GM19023 (cell line): ENCODE results near the gene CERK.
"Not testable (repeated sequence)": the region's sequence is repeated elsewhere in the genome, so short reads cannot be mapped to it uniquely, and the experiment has no call there.

Source experiments
- ATAC-seq: cut with Tn5 transposase; IDR thresholded peaks from one replicate; pipeline ENCODE4 v1.9.1; 2021; ENCODE audit warnings: mild to moderate bottlenecking, moderate library complexity; ENCODE audit not compliant: unreplicated experiment

The CERK gene

DNA sequence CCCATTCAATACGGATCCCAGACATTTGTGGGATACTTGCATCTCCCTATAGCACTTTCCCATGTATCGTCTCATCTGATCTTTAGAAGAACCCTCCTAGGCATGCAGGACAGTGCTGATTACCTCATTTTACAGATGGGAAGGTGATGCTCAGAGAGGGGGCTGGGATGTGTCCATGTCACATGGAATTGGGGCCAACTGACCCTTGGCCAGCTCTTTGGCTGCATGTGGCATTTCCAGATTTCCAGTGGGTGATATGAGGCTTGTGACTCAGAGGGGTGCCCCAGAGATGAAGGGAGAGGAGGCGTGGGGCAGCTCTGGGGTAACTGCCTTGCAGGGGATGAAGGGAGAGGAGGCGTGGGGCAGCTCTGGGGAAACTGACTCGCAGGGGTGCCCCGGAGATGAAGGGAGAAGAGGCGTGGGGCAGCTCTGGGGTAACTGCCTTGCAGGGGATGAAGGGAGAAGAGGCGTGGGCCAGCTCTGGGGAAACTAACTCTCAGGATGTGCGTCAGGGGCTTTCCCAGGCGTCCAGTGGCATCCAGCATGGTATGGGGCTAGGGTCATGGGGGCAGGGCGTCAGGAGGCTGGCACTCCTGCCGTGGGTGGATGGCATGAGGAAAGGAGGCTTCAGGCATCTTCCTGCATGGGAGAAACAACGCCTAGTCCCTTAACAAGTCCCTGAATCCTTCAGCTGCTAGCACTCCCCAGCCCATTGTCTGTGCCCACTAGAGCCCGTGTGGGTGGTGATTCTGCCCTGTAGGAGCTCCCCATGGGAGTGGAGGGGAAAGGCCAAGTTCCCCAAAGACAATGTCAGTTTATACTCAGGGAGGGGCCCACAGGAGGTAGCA lies 11.9 kb upstream of the CERK start:
- ATAC-seq: no peak

DNA sequence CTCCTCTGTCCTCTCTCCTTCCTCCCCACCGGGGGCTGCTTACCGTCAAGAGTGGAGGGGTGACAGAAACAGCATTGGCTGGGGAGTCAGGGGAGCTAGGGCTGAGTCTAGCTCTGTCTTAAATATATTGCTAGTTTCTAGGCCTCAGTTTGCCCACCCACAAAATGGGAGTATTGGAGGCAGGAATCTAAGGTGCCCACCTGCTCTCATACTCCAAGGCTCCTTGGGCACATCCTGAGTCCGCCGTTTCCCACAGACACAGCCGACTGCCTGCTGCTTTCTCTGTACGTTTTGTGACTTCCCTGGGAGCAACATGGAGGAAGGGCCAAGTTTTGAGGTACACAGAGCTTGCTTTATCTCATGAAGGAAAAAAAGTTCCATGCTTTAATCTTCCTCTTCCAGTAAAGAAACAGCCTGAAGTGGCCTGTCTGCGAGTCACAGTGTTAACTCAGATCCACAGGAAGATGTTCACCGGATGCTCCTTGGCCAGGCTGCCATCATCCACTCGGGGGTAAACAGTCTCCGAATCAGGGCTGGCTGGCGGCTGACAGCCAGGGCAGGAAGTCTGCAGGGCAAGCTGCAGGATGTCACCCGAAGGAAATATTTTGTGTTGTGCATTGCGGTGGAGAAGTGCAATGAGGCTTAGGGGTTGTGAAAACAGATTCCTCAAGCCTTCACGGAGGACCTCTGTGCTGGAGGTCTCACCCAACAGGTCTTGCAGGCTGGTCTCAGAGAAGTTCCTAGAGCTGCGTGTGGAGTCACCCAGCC lies 11.0 kb upstream of the CERK start:
- no peak for ATAC-seq

DNA sequence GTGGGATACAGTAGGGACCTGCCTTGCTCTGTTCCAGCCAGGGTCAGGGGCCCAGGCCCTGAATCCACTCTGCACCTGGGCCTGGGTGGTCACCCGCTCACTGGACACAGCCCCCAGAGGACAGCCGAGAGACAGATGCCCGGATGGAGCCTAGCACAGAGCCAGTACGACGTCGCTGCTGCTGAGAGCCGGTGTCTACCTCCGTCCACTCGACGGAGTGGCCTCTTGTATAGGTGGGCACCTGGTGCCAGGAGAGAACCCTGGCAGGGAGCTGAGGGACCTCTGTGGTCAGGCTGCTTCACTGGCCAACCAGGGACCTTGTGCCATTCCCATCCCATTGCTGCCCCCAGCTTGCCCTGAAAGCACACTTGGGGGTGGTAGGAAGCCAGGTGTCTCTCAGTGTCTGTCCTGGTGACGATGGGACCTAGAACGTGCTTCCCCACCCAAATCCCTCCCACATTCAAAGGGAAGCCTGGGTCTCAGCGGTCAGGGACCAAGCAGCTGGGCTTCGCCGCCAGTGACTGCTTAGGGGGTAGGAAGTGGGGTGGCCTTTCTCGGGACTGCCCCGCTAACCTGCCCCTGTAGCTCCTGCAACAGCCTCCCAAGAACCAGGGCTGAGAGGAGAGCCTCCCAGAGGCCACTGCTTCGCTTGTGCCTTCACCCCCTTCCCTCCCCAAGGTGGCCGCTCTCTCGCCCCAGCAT lies 10.3 kb upstream of the CERK start:
- ATAC-seq: no peak

DNA sequence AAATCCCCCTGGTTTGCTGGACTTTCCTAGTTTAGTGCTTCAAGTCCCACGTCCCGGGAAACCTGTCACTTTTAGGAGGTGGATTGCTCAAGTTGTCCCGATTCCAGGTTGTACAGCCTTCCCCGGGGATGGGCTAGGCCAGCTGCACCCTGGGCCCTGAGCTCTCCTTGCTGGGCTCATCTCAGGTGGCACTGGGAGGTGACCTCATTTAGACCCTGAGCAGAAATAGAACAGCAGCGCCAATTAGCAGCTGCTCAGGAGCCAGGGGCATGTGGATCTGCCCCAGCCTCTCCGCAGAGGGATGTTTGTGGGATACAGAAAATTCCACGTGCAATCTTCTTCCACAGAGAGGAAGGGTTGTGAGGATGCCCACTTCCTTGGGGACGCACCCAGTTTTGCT lies 9.6 kb upstream of the CERK start:
- no peak for ATAC-seq

DNA sequence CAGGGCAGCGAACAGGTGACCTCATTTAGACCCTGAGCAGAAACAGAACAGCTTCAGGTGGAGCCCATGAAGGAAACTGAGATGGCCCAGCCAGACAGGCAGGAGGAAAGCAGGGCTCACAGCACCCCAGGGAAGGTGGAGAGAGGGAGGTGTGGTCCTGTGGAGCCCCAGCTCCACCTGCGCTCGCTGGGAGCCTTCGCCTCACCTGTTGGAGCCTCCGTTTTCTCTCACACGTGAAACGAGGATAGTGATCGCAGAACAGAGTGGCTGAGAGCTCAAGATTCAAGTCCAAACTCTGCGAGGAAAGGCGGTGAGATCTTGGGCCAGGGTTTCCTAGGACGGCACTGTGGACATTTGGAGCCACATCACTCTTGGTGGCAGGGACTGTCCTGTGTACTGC lies 8.6 kb upstream of the CERK start:
- no peak for ATAC-seq

DNA sequence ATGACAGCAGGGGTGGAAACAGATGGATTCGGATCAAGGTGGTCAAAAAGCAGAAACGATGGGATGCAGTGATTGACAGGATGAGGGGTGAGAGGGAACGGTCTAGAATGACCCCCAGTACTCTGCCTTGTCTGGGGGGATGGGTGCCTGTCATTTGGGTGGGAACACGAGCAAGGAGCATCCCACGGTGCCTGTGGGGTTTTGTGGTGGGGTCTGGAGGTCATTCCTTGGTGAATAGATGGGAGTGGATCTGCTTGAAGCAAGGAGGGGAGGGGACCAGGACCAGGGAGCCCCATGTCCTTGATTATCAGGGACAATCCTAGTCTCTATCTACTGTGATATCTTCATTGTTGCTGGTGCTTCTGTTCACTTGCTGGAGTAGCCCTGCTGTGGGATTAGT lies 8.1 kb upstream of the CERK start:
- ATAC-seq: no peak

DNA sequence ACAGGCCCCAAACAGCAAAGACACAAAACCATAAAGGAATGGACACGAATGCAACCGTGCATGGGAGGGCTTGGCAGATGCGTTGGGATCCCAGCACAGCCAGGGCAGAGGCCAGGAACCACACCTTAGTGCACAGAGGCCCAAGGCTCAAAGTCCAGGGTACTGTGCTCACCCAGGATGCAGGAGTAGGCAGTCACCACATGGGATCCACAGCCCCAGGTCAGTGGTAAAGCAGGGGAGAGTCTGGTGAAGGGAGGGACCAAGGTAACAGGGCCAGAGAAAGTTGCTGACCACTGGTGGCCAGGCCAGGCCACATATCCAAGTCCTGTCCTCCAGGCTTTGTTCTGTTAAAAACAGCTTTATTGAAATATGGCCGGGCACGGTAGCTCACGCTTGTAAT lies 6.5 kb upstream of the CERK start:
- ATAC-seq: no peak

DNA sequence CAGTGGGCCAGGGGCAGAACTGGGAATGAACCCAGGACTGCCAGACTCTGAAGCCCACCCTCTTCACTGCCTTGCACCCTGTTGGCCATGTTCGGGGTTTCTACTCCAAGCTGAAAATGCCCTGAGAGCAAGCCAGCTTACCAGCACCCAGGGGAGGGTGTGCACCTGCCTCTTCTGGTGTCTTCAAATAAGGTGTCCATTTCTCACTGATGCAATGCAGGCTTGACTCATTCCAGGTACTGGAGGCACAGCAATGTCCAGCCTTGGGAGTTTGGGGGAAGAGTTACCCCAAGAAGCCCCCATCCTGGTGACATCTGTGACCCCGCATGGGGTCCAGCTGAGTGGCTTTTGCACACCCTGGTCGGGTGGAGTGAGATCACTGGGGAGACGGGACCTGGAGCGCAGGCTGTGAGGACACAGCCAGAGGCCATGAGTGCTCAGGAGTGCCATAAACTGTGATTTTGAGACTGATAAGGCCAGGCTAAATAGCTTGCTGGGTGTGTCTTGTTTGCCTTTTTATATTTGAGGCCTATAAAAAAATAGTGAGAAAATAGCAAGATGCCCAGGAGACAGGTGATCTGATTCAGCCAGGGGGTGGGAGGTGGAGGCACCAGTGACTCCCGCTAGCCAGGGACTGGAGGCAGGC lies 4.6 kb upstream of the CERK start:
- no peak for ATAC-seq

DNA sequence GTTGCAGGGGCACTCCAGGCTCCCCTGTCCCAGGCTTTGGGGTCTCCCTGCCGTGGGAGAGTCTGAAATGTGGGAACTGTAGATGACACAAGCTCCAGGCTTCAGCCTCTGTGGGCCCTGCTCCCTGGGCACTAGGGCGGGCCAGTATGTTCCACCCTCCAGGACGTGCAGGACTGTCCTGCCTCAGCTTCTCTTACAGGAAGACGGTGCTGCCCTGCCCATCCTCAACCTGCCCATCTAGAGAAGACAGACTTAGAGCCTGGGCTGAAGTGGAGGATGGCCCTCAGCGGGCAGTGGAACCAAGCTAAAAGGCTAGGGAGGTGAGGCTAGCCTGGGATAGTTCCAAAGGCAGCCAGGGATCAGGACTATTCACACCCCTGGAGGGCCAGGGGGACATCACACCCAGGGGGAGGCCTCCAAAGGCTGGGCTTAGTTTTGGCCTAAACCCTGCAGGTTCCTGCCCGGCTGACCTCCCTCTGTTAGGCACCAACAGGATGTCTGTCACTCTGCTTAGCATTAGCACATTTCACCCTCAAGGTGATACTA lies 4.0 kb upstream of the CERK start:
- no peak for ATAC-seq

DNA sequence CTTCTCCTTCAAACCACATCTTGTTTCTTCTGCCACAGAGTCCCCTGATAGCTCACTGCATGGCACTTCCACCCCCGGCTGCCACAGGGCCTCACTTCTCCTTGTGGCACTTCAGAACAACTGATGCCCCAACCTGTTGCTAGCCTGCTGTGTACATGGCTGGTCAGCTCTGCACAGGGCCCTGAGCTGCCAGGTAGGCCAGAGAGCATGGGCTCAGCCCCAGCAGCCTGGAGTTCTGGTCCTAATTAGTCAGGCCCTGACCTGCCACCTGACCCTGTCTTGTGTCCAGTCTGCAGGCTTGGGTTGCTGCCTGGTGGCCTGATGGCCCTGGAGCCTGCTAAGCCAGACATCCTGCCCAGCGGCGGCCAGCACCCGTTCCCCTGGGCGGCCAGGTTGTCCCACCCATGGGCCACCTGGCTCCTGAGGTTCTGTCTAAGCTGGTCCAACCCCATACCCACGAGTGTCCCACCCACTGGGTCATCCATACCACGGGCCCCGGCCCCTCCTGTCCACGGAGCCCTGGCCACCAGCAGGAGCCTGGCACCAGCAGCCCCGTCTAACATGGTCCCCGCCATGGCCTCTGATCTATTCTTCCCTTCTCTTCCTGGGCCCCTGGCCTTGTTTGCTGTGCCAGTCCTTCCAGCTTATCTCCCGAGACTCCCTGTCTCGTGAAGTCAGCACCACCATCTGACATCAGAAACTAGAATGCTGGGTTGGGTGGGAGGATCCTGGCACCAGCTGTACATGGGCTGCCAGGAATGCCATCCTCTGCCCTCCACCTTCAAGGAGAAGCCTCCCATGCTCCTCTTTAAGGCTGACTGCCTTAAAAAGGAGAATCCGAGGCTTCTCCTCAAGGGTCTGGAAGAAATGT lies 3.1 kb upstream of the CERK start:
- ATAC-seq: no peak

DNA sequence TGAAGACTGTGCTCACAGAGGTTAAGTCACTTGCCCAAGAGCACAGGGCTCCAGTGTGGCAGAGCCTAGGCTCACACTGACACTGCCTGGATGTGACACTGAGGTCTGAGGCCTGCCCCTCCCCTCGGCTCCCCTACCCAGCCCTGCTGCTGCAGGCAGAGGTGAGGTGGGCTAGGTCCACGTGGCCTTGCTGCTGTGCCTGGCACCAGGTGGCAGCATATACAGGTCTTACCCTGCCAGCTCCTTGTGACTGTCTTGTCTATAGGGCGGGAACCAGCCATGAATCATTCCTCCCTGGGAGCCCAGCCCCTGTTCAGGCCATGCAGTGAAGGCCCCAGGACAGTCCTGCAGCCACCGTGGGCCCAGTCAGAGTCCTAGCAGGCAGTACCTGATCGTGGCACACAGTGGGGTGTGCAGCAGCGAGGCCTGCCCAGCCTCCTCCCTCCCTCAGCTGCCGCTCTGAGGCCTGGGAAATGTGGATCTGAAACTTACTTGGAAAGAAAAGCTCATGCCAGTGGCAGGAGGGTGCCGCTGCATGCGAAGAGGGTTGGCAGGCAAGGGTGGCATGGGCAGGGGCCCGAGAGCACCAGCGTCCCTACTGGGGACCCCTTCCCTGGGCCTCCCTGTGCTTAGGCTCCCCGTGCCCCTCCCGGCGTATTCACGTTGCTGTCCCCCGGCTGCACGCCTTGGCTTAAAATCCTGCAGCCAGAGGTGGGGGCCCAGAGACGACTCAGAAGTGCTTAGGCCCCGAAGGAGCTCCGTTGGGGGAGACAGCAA lies 1.2 kb upstream of the CERK start:
- no peak for ATAC-seq

DNA sequence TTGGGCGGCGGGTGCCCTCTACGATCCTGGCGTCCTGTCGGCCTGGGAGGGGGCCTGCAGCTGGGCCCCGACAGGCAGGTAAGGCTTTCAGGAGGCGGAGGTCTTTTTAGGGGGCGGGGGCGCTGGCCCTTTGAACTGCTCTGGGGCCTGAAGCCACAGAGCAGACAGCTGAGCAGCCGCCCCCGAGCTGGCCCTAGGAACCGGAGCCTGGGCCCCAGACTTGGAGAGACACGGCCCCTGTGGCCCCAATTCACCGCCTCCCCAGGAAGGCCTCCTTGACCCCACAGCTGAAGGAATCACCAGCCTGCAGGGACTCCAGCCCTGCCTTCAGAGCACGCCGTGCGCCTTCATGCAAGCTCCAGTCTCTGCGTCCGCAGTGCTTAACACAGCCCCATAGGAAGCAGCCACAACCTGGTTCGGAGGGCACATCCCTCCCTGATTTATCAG lies 618 bp upstream of the CERK start:
- no peak for ATAC-seq

DNA sequence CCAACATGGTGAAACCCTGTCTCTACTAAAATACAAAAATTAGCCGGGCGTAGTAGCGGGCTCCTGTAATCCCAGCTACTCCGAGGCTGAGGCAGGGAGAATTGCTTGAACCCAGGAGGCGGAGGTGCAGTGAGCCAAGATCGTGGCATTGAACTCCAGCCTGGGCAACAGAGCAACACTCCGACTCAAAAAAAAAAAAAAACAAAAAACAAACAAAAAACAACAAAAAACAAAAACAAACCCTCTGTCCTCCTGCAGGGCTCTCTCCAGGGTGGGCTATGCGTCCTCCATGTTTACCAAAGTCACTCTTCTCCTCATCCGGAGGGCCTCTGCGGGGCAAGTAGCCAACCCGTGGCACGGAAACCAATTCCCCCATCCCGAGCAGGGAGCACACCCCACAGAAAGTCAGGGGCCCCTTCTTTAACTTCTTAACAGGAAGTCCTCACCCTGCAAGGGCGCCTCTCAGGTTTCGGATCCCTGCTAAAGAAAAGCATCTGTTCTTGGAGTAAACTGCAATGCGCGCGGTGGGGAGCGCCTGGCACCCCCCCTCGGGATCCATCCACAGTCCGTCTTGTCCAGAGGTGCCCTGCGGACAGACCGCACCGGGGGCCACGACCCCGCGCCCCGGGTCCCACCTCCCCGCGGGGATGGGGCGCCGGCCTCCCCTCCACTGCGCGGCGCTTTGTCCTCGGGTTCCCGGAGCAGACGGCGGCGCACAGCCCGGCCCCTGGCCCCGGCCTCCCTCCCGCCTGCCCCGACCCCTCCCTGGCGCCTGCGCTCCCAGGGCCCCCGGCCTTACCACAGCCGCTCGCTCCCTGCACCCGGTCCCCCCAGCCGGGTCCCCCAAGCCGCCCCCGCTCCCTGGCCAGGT lies 712 bp downstream of the CERK start:
- ATAC-seq: no peak

DNA sequence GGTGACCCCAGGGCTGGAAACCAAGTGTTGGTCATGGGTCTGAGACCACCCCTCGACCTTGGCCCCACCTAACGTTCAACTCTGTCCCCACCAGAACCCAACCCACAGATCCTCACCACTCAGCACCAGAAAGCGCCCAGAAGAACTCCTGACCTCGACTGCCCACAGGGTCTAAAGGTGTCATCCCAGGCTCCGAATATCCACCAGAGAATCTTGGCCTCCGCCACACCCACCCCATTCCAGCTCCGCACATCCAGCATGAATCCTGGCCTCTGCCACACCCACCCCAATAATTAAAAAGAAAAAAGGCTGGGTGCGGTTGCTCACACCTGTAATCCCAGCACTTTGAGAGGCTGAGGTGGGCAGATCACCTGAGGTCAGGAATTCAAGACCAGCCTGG lies 1.3 kb downstream of the CERK start:
- ATAC-seq: no peak

DNA sequence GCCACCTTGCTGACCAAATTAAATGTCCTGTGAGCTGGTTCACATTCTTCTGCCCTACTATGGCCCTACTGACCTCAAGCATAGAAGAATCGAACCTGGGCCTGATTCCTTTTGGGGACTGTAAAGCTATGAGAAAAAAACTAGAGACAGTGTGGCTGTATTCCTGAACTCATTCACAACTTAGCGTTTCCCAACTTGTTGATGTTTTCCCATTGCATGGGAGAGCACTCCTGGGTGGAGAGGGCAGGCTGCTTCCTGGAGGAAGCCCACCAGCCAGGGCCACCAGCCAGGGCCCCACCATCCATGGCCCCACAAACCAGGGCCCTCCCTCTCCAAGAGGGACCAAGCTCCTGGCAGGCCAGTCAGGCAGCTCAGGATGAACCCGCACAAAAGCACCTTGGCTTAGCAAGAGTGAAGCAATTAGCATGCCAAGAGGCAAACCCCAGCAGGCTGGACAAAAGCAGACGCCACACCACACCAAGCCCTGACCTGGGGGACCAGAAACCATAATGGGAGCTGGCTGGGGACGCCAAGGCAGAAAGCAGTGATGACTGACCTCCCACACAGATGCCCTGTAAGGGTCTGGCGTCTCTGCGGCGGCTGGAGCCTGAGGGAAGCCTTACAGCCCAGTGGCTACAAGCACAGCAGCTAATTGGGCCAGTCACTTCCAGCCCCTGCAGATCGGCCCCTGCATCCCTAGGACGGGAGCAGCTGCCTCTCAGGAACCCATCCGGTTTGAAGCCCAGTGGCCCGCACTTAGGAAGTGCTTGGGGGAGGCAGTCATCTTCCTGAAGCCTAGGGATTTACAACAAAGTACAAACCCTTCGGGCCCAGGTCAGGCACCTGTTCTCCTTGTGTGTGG lies 2.1 kb downstream of the CERK start:
- no peak for ATAC-seq

DNA sequence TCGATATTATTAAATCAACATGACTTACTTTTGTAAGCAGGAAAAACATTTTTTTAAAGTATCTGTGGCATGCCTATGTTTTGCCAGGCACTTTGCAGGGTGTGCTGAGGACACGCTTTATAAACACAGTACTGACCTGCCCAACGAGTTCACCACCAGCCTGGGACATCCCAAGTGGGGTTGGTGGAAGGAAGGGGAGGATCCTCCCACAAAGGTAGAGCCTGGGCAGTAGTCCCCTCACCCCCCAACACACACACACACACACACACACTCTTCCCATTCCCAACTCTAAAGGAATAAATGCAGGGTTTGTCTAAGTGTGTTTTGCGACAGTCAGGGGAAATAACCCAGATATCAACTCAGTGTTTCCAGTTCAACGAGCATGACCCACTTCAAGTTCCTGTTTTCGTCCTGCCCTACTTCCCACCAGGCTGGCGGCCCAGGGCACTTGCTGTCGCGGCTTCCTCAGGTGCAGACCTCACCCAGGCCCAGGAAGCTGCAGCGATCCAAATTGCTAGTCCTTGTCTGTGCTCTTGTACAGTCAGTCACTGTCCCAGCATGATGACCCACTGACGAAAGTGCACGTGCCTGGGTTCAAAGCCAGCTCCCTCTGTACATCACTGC lies 3.1 kb downstream of the CERK start:
- no peak for ATAC-seq

DNA sequence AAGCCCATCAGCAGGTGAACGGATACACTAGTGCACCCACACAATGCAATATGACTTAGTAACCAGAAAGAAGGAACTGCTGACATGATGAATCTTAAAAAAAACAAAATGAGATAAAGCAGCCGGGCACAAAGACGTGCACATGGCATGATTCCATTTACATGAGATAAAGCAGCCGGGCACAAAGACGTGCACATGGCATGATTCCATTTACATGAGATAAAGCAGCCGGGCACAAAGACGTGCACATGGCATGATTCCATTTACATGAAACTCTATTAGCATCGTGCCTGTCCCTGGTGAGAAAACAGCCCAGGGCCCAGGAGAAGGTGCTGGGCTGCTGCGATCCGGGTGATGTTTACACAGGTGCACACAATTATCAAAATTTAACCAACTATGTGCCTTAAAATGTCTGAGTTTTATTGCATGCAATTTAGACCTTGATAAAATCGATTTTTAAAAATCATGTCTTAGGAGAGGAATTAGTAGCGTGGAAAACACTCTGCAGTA lies 3.8 kb downstream of the CERK start:
- not testable (repeated sequence) for ATAC-seq
